ENCODE measurements around the gene MARK4.
"Not testable (repeated sequence)": the region's sequence is repeated elsewhere in the genome, so short reads cannot be mapped to it uniquely, and the experiment has no call there.

The MARK4 gene

GRCh38 chr19:45250832-45251451, at the start of gene MARK4:
Gene MARK4 (plus strand): TSS chr19:45251271. CDS start chr19:45251589, 318 bp downstream.
- peak; percentile 66 for DNase-seq

- no peak for DNase-seq
These were observed 48.4 kb upstream of the MARK4 start for GRCh38 chr19:45202637-45203036.

GRCh38 chr19:45205810-45206209, 45.3 kb upstream of the MARK4 start:
- DNase-seq, result no peak

GRCh38 chr19:45206328-45206727, 44.7 kb upstream of the MARK4 start:
- DNase-seq, result no peak

- DNase-seq, result no peak
These were observed 39.2 kb upstream of the MARK4 start for GRCh38 chr19:45211751-45212381.

GRCh38 chr19:45213031-45213430, 38.0 kb upstream of the MARK4 start:
- no peak for DNase-seq

GRCh38 chr19:45215391-45216191, 35.5 kb upstream of the MARK4 start:
- DNase-seq, result no peak

- DNase-seq, result no peak
These were observed 34.4 kb upstream of the MARK4 start for GRCh38 chr19:45216667-45217066.

- DNase-seq, result no peak
These were observed 33.7 kb upstream of the MARK4 start for GRCh38 chr19:45217193-45217956.

- no peak for DNase-seq
These were observed 33.1 kb upstream of the MARK4 start for GRCh38 chr19:45217957-45218334.

GRCh38 chr19:45218426-45218825, 32.6 kb upstream of the MARK4 start:
- no peak for DNase-seq

- no peak for DNase-seq
These were observed 31.9 kb upstream of the MARK4 start for GRCh38 chr19:45218911-45219743.

- no peak for DNase-seq
These were observed 28.3 kb upstream of the MARK4 start for GRCh38 chr19:45222724-45223123.

GRCh38 chr19:45223879-45224278, 27.2 kb upstream of the MARK4 start:
- no peak for DNase-seq

GRCh38 chr19:45224645-45225044, 26.4 kb upstream of the MARK4 start:
- no peak for DNase-seq

- not testable (repeated sequence) for DNase-seq
These were observed 22.0 kb upstream of the MARK4 start for GRCh38 chr19:45229056-45229455.

- DNase-seq, result no peak
These were observed 19.2 kb upstream of the MARK4 start for GRCh38 chr19:45231891-45232290.

GRCh38 chr19:45234089-45234869, 16.8 kb upstream of the MARK4 start:
- DNase-seq, result no peak

- no peak for DNase-seq
These were observed 15.6 kb upstream of the MARK4 start for GRCh38 chr19:45235485-45235884.

GRCh38 chr19:45238556-45238955, 12.5 kb upstream of the MARK4 start:
- no peak for DNase-seq

- no peak for DNase-seq
These were observed 7.8 kb upstream of the MARK4 start for GRCh38 chr19:45243144-45243732.

All from CD4-positive, alpha-beta T cell treated with Interleukin-12 subunit alpha and Interleukin-12 subunit beta, for 1 hour (primary cell).